ENCODE results near the gene EGFR.
"Not testable (repeated sequence)": the region's sequence is repeated elsewhere in the genome, so short reads cannot be mapped to it uniquely, and the experiment has no call there.

EGFR gene

GRCh38 chr7:55152516-55152915 lies 133.7 kb downstream of the EGFR start:
- no peak for DNase-seq

- DNase-seq = no peak
Measured at GRCh38 chr7:55154096-55154495, 135.3 kb downstream of the EGFR start.

GRCh38 chr7:55155351-55156117 lies 136.7 kb downstream of the EGFR start:
- DNase-seq = no peak

GRCh38 chr7:55156919-55157763 lies 138.3 kb downstream of the EGFR start:
- no peak for DNase-seq

GRCh38 chr7:55157764-55158105 lies 138.9 kb downstream of the EGFR start:
- no peak for DNase-seq

- no peak for DNase-seq
Measured at GRCh38 chr7:55158541-55159382, 139.9 kb downstream of the EGFR start.

- DNase-seq = no peak
Measured at GRCh38 chr7:55160539-55160938, 141.7 kb downstream of the EGFR start.

GRCh38 chr7:55161154-55161687 lies 142.4 kb downstream of the EGFR start:
- DNase-seq = no peak

- no peak for DNase-seq
Measured at GRCh38 chr7:55162476-55162875, 143.7 kb downstream of the EGFR start.

- DNase-seq = no peak
Measured at GRCh38 chr7:55163733-55164132, 144.9 kb downstream of the EGFR start.

- DNase-seq = no peak
Measured at GRCh38 chr7:55164527-55164926, 145.7 kb downstream of the EGFR start.

- DNase-seq = no peak
Measured at GRCh38 chr7:55165176-55165861, 146.5 kb downstream of the EGFR start.

- DNase-seq = not testable (repeated sequence)
Measured at GRCh38 chr7:55167296-55167695, 148.5 kb downstream of the EGFR start.

- no peak for DNase-seq
Measured at GRCh38 chr7:55170335-55171069, 151.7 kb downstream of the EGFR start.

GRCh38 chr7:55171157-55171556 lies 152.3 kb downstream of the EGFR start:
- no peak for DNase-seq

GRCh38 chr7:55172161-55172560 lies 153.3 kb downstream of the EGFR start:
- DNase-seq = no peak

- DNase-seq = no peak
Measured at GRCh38 chr7:55172881-55173609, 154.2 kb downstream of the EGFR start.

GRCh38 chr7:55173671-55174070 lies 154.9 kb downstream of the EGFR start:
- DNase-seq = no peak

GRCh38 chr7:55174456-55174855 lies 155.6 kb downstream of the EGFR start:
- no peak for DNase-seq

- DNase-seq = no peak
Measured at GRCh38 chr7:55174856-55175255, 156.0 kb downstream of the EGFR start.

GRCh38 chr7:55177068-55177530 lies 158.3 kb downstream of the EGFR start:
- no peak for DNase-seq
